ENCODE measurements around the gene LRRC4C. TPM values are rescaled to one million over a fixed set of nuclear protein-coding genes. Genes with fewer than 3 reads are reported as not detected.

The LRRC4C gene
- total and polyA plus RNA-seq, 2 donors (not counting 3 experiments of a cell fraction or from before 2014, with no cell fraction given) = not detected

- no peak for FAIRE-seq
- BruUV-seq (replicated peaks) = no TSS peak
- intact Hi-C loops (cut with micrococcal nuclease) = no loop called here
These were observed 204.5 kb downstream of the LRRC4C start for GRCh38 chr11:41254966-41255365.

More at GRCh38 chr11:41254966-41255365, 204.5 kb downstream of the LRRC4C start:
- TF ChIP-seq JUN (IDR thresholded peaks at IDR 0.05; ENCODE audit: borderline replicate concordance, insufficient read depth, insufficient read length, low read depth) = no peak
- TF ChIP-seq CTCF (IDR thresholded peaks at IDR 0.05; ENCODE audit: extremely low read depth in 1 of 2, insufficient read depth in 1 of 2, low read depth in 1 of 2, low read length in 2 of 2) = no peak
- no peak for TF ChIP-seq MYC (IDR thresholded peaks at IDR 0.05; ENCODE audit: low read depth, low read length)
- no peak for TF ChIP-seq POLR2A (IDR thresholded peaks at IDR 0.05; ENCODE audit: low read depth, low read length)
- no peak for TF ChIP-seq GATA2 (IDR thresholded peaks at IDR 0.05; ENCODE audit: insufficient read depth, insufficient read length, low read depth, low read length)
- TF ChIP-seq FOS (IDR thresholded peaks at IDR 0.05; ENCODE audit: borderline replicate concordance, insufficient read depth, low read length) = no peak
- TF ChIP-seq POLR2AphosphoS5 (IDR thresholded peaks at IDR 0.05; ENCODE audit: insufficient read depth, low read depth, low read length) = no peak
- no peak for TF ChIP-seq EZH2 (IDR thresholded peaks at IDR 0.05; ENCODE audit: borderline replicate concordance, low read depth, low read length, severe bottlenecking)
- TF ChIP-seq MAX (IDR thresholded peaks at IDR 0.05; ENCODE audit: insufficient read depth, insufficient read length) = no peak
- Histone ChIP-seq H3K9me3 (replicated peaks; ENCODE audit: control insufficient read depth, insufficient read depth, low read length) (peaks cover 4% of the 10 kb centered on the region), H3K79me2 (ENCODE audit: control insufficient read depth, insufficient read depth, low read length) (no peaks in the 10 kb centered on the region), H3K27ac (ENCODE audit: insufficient read depth, low read depth, low read length) (no peak overlapping the region), H3K27me3 (ENCODE audit: control insufficient read depth in 2 of 2, insufficient read depth in 2 of 2, low read length in 2 of 2) (no peaks in the 10 kb centered on the region), H3K9me1 (replicated peaks; ENCODE audit: control insufficient read depth, extremely low read depth, insufficient read depth, low read length) (no peaks in the 10 kb centered on the region), H3K4me3 (replicated peaks in 1 of 3; ENCODE audit: insufficient read depth in 1 of 3, low read depth in 1 of 3, low read length in 3 of 3) (no peak overlapping the region), H4K20me1 (replicated peaks; ENCODE audit: control insufficient read depth, extremely low read depth, insufficient read depth, low read length) (no peaks in the 10 kb centered on the region), H3K4me1 (ENCODE audit: control insufficient read depth, extremely low read depth, insufficient read depth, low read length) (no peaks in the 10 kb centered on the region), H3K9ac (replicated peaks; ENCODE audit: extremely low read depth, insufficient read depth, low read length) (no peak overlapping the region), H3K4me2 (ENCODE audit: insufficient read depth, low read length) (no peak overlapping the region), H3K36me3 (ENCODE audit: control insufficient read depth in 2 of 2, extremely low read depth in 1 of 2, insufficient read depth in 2 of 2, low read length in 2 of 2) (no peaks in the 10 kb centered on the region), H2AFZ (ENCODE audit: low read depth, low read length) (no peak overlapping the region)
- dilution Hi-C loops (cut with MboI; ENCODE audit: extremely low pct_ligation_motif_present, low sequenced_read_pairs) = no loop called here
- DNase-seq (ENCODE audit: low read depth, low spot score) = no peak
- ChIA-PET CTCF (no interaction called here), POLR2A (no interaction called here)

All from endothelial cell of umbilical vein (primary cell).